ENCODE measurements around the gene GABARAP.

Gene GABARAP

DNA sequence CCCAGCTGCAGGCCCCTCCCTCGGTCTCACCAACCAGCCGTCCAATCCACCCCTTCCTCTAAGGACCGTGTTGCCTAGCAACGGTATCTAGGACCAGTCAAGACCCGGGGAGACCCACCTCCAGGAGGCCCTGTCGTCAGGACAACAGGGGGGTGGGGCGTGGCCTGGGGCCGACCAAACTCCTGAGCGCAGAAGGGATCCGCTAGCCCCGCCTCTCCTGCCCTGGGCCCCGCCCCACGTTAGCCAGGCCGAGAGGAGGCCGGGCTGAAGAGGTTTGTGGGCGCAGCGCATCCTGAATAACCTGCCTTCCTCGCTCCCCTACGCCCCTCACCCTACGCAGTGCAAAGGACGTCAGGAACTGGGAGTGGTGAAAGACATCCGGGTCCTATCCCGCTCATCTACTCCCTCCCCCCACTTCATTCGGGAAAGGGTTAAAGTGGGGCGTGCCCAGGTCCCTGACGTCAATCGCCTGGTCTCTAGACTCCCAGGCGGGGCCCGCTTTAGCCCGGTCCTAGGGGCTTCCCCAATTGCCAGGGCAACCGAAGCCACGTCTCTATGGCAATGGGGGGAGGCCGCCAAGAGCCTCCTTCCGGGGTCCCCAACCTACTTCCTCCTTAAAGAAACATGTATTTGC lies 37.3 kb downstream of the GABARAP start:
- DNase-seq: peak; percentile 96

DNA sequence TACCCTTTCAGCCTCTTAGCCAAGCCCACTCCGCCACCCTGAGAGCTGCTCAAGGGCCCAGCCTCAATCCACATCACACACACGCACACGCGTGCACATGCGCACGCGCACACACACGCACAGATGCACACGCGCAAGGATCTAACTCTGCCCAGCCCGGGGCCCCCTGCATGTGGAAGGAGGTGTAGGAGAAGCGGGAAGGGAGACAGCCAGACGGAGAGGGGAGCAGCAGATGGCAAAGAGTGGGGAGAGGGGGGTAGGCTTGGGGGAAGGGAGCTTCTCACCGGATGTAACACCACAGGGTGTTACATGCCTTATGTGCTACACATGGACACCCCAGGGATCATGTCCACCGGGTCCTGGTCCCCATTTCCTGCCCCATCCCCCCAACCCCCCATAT lies 37.9 kb downstream of the GABARAP start:
- no peak for DNase-seq

DNA sequence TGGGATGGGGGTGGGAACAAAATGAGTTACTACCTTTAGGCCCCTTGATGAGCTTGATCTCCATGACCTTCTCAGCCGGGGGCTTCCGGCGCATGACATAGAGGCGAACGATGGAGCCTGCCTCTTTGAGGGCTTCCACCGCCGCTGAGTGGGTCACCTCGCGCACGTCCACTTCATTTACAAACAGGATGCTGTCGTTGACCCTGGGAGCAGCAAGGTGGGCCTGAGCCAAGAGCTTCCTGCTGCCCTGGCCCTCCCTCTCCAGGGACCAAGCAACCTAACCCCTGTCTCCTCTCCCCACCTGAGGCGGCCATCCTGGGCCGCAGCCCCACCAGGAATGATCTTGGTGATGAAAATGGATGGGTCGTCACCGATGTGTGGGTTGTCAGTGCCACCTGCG lies 38.9 kb downstream of the GABARAP start:
- DNase-seq: no peak

DNA sequence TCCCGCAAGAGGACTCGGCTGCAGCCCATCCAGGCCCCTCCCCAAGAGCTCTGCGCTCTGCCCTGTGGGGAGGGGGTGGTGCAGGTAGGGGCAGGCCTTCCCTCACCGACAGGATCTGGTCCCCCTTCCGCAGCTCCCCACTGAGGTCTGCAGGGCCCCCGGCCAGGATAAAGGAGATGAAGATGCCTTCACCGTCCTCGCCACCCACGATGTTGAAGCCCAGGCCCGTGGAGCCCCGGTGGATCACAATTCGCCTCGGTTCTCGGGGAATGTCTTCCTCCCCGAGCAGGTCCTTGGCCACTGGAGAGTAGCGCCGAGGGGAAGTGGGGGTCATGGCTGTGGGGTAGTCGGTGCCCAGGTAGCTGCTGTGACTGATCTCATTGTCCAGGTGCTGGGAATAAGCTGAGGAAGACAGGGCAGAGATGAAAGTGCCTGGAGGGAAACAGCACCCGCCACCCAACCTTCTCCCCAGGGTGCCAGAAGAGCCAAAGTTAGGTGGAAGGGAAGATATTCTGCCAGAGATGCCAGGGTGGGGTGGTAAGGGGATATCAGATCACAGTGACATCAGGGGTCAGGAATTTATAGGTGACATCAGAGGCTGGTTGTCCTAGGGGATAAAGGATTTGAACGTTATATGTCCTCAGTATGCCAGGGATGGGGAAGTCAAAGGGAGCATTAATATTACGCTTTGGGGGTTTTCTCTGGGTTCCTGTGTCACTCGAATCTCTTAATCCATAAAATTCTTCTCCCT lies 45.4 kb downstream of the GABARAP start:
- no peak for DNase-seq

DNA sequence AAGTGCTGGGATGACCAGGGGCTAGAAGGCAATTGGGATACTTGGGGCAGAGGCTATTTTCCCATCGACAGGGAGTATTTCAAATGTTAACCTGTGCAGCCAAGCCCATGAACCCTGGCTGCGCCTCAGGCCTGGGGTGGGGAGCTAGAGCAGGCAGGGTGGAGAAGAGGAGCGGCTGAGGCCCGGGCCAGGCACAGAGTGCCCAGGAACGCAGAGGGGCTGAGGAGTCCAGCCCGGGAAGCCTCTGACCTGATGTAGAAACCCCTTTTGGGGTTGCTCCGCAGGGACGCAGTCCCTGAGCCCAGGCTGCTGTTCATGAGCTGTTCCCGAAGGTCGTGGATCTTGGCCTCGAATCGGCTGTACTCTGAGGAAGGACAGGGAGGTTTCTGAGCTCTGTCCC lies 46.3 kb downstream of the GABARAP start:
- no peak for DNase-seq

DNA sequence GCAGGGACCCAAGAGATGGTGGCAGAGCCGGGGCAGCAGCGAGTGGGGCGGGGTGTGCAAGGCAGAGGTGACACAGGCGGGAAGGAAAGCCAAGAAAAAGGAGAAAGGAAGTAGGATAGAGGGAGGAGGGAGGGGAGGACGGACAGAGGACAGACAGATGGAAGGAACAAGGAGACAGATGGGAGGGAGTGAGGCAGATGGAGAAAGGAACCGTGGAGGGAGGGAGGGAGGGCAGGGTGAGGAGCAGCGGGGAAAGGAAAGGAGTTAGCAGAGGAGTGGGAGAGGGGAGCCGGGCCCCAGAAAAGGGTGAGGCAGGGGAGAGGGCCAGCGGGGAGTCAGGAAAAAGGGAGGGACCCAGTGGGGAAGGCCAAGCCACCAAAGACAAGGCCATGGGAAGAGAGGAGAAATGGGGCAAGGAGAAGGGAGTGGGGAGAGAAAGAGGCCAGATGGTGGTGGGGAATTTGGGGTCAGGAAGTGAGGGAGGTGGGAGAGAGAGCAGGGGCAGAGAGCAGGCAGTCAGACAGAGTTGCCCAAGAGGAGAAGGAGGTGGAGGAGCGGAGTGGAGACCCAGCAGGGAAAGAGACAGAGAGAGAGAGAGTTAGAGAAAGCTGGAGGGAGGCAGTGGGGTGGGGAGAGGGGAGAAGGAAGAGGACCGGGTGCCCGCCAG lies 49.8 kb downstream of the GABARAP start:
- no peak for DNase-seq

DNA sequence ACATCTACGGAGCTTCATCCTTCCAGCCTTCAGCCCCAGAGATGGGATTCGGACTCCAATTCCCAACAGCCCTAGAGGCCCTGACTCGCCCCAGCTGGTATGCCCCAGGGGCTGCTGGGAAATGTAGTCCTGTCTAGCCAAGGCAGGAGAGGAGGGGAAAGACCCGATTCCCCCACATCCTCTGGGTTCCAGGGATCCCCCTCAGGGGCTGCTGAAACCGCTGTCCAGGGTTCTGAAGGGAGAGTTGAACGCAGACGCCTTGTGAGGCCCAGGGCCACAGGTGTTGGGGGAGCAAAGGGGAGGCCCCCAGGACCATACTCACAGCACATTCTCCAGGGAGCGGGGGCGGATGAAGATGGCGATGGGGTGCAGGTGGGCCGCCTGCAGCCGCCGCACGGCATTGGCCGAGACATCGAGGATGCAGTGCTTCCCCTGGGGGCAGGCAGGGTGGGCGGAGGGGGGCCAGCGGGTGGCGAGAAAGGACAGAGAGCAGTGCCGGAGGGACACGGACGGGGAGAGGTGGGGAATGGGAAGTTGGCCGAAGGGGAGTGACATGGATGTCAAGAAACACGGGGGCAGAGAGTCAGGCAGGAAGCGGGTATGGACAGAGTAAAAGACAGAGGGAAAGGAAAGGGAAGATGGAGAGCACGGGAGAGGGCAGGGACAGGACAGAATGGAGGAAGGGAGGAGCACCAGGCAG lies 50.5 kb downstream of the GABARAP start:
- DNase-seq: no peak

DNA sequence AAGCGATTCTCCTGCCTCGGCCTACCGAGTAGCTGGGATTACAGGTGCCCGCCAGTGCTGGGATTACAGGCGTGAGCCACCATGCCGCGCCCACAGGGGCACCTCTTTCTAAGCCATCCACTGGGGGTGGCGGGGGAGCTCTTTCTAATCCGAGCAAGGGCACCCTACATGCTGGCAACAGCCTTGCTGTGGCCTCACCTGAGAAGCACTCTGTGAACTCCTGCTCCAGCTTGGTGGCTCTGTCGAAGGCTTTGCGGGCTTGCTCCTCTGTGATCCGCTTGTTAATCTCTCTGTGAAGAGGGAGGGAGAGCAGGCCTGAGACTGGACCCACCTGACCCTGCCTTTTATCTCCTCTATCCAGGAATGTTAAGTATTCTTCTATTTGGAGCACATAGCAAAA lies 51.2 kb downstream of the GABARAP start:
- no peak for DNase-seq

DNA sequence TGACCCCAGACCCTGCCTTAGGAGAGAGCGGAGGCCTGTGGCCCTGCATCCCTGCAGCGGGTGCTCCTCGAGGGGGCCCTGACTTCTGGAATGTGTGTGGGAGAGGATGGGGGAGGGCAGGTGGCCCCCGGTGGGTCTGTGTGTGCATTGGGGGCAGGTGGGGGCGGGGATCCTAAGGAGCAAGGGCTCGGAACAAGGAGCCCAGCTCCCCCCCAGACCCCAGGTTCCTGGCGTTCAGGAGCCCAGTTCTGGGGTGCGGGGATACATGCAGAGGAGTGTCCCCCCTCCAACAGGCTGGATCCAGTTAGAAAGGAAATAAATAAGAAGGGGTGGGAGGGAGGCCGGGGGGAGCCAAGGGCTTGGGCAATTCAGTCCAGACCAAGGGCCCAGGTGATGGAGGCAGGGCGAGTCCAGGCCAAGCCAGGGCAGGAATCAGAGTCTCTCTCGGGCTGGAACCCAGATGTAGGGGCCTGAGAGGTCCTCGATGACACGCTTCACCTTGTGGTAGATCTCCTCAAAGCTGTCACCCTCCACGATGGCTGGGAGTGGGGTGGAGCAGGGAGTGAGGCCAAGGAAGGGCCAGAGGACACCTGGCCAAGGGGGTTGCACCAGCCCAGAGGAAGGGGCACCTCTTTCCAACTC lies 51.9 kb downstream of the GABARAP start:
- DNase-seq: no peak
